Parathyroid adenoma (tissue), 2 donors: ENCODE data around the gene GNB1.

Experiments
- H2AFZ ChIP-seq: fragments of 300-600 bp; sonication (generic); one replicate; pipeline ENCODE4 v1.7.0; 2017; ENCODE audit warnings: antibody characterized with exemption, mild to moderate bottlenecking
- H3K27ac ChIP-seq: fragments of 300-600 bp; sonication (generic); one replicate; pipeline ENCODE4 v1.7.0; 2017
- H3K27me3 ChIP-seq: fragments of 300-600 bp; sonication (generic); one replicate; pipeline ENCODE4 v1.7.0; 2017; ENCODE audit warnings: low read length; ENCODE audit not compliant: control insufficient read depth, insufficient read depth
- H3K36me3 ChIP-seq: fragments of 300-600 bp; sonication (generic); one replicate; pipeline ENCODE4 v1.7.0; 2017; ENCODE audit warnings: low read length; ENCODE audit not compliant: control insufficient read depth, insufficient read depth
- H3K4me1 ChIP-seq: fragments of 300-600 bp; sonication (generic); one replicate; pipeline ENCODE4 v1.7.0; 2017; ENCODE audit warnings: control low read depth
- H3K4me2 ChIP-seq: fragments of 300-600 bp; sonication (generic); one replicate; pipeline ENCODE4 v1.7.0; 2017; ENCODE audit warnings: low read length
- H3K4me3 ChIP-seq: fragments of 300-600 bp; sonication (generic); one replicate; pipeline ENCODE4 v1.7.0; 2017; ENCODE audit warnings: low read depth, low read length
- H3K79me2 ChIP-seq: fragments of 300-600 bp; sonication (generic); one replicate; pipeline ENCODE4 v1.7.0; 2017; ENCODE audit warnings: control low read depth
- H3K9ac ChIP-seq: fragments of 300-600 bp; sonication (generic); one replicate; pipeline ENCODE4 v1.7.0; 2017; ENCODE audit warnings: mild to moderate bottlenecking
- H3K9me3 ChIP-seq: fragments of 300-600 bp; sonication (generic); one replicate; pipeline ENCODE4 v1.7.0; 2017; ENCODE audit warnings: low read length; ENCODE audit not compliant: control insufficient read depth
- CTCF ChIP-seq: fragments of 300-600 bp; sonication (generic); IDR thresholded peaks from one replicate; pipeline ENCODE4 v1.7.0; 2017; ENCODE audit warnings: antibody characterized with exemption, mild to moderate bottlenecking
- donor health status: primary hyperparathyroidism.

The GNB1 gene

GRCh38 chr1:1914971-1915692 lies 24.2 kb upstream of the GNB1 start, which contains the start of gene CALML6:
Gene CALML6, plus strand, starts transcription at chr1:1915260. Its CDS starts 21 bp downstream, at chr1:1915281.
- Histone ChIP-seq H3K4me1 (no peaks in the 10 kb centered on the region), H3K9ac (no peak within 1 kb of the TSS), H3K36me3 (no peaks in the 10 kb centered on the region), H3K4me2 (no peak within 1 kb of the TSS), H3K27me3 (no peaks in the 10 kb centered on the region), H3K27ac (no peak within 1 kb of the TSS), H3K4me3 (no peak within 1 kb of the TSS), H3K9me3 (no peaks in the 10 kb centered on the region), H3K79me2 (no peaks in the 10 kb centered on the region), H2AFZ (peak within 1 kb of the TSS; percentile 45)
- TF ChIP-seq CTCF: no peak

- no peaks in the 10 kb centered on the region for H3K9me3 ChIP-seq
- no peaks in the 10 kb centered on the region for H3K36me3 ChIP-seq
- no peaks in the 10 kb centered on the region for H3K4me1 ChIP-seq
Measured at GRCh38 chr1:1914101-1914970, 23.4 kb upstream of the GNB1 start.

GRCh38 chr1:1911350-1912041 lies 20.6 kb upstream of the GNB1 start:
- no peak overlapping the region for H3K27ac ChIP-seq
- no peak overlapping the region for H3K9ac ChIP-seq
- no peak overlapping the region for H2AFZ ChIP-seq
- H3K27me3 ChIP-seq: no peaks in the 10 kb centered on the region
- no peak overlapping the region for H3K4me3 ChIP-seq
- no peak for TF ChIP-seq CTCF
- H3K79me2 ChIP-seq: no peaks in the 10 kb centered on the region
- H3K4me1 ChIP-seq: no peaks in the 10 kb centered on the region
- no peak overlapping the region for H3K4me2 ChIP-seq
- no peaks in the 10 kb centered on the region for H3K9me3 ChIP-seq
- no peaks in the 10 kb centered on the region for H3K36me3 ChIP-seq

More at GRCh38 chr1:1914101-1914970, 23.4 kb upstream of the GNB1 start:
- Histone ChIP-seq H2AFZ (peak overlapping the region; percentile 45), H3K27ac (no peak overlapping the region), H3K27me3 (no peaks in the 10 kb centered on the region), H3K4me3 (no peak overlapping the region), H3K9ac (no peak overlapping the region), H3K4me2 (no peak overlapping the region), H3K79me2 (no peaks in the 10 kb centered on the region)
- TF ChIP-seq CTCF: no peak

DNA sequence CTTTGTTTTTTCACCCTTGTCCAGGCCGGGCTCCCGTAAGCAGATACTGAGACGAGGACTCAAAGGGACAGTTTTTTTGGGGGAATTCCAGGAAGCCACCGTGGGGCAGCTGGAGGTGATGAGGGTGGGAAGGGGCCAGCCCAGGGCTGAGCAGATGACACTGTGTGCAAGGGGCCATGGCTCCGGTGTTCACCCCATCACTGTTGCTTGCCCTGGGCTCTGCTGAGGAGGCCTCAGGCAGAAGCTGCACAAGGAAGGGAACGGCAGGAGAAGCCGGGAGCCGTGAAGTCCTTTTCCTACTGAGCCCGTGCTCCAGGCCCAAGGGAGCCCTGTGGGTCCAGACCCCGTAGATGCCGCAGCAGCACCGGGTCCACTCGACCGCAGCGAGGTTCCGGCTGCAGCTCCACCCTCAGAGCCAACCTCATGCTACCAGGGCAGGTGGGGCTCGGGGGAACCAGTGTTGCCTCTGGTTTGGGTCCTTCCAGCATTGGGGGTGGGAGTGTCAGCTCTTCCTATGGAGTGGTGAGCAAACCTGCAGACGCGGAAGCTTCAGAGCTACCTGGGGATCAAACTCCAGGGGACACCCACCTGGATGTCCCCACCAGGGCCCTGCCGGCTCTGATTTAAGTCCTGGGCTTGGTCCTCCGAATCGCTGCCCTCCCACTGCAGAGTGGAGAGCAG lies 19.9 kb upstream of the GNB1 start:
- no peaks in the 10 kb centered on the region for H3K9me3 ChIP-seq
- no peaks in the 10 kb centered on the region for H3K4me1 ChIP-seq
- no peaks in the 10 kb centered on the region for H3K79me2 ChIP-seq
- H2AFZ ChIP-seq: no peak overlapping the region
- H3K27me3 ChIP-seq: no peaks in the 10 kb centered on the region
- no peak overlapping the region for H3K4me3 ChIP-seq
- no peak overlapping the region for H3K4me2 ChIP-seq
- H3K36me3 ChIP-seq: no peaks in the 10 kb centered on the region
- H3K9ac ChIP-seq: no peak overlapping the region
- H3K27ac ChIP-seq: no peak overlapping the region
- no peak for TF ChIP-seq CTCF
